Testis (tissue), 3 donors: ENCODE results near the gene TDRD12. TPM values are rescaled to one million over a fixed set of nuclear protein-coding genes. Genes with fewer than 3 reads are reported as not detected.
A peak's percentile ranks its signal among the peaks of the same experiment; 100 is the strongest.

Source experiments
- DNase-seq: peaks from one replicate; pipeline ENCODE4 v3.0.0-alpha.2; 2019
- H3K27ac ChIP-seq, 2 donors: fragments of 200-600 bp; sonication (generic); one replicate each; pipeline ENCODE4 v1.5.1; 2019
- H3K27me3 ChIP-seq: fragments of 200-600 bp; sonication (generic); one replicate; pipeline ENCODE4 v1.5.1; 2019
- H3K36me3 ChIP-seq: fragments of 200-600 bp; sonication (generic); one replicate; pipeline ENCODE4 v1.5.1; 2017; ENCODE audit warnings: low read depth; ENCODE audit errors: missing control alignments
- H3K4me1 ChIP-seq: fragments of 200-600 bp; sonication (generic); one replicate; pipeline ENCODE4 v1.5.1; 2019
- H3K4me3 ChIP-seq, 2 donors: fragments of 200-600 bp; sonication (generic); one replicate each; pipeline ENCODE4 v1.5.1; 2017 to 2019
- H3K9me3 ChIP-seq: fragments of 200-600 bp; sonication (generic); one replicate; pipeline ENCODE4 v1.5.1; 2017
- CTCF ChIP-seq, 3 experiments: fragments of 450-650 bp in 2 of 3; fragments of 200-600 bp in 1 of 3; sonication (generic) in 1 of 3; IDR thresholded peaks; one replicate each; pipeline ENCODE4 v1.5.1; 2016 to 2019; ENCODE audit warnings: antibody characterized with exemption in 3 of 3, mild to moderate bottlenecking in 2 of 3, moderate library complexity in 1 of 3
- POLR2A ChIP-seq: fragments of 450-650 bp; IDR thresholded peaks from one replicate; pipeline ENCODE4 v1.6.1; 2017; ENCODE audit warnings: antibody characterized with exemption, mild to moderate bottlenecking, moderate library complexity
- WGBS, 2 donors: methylation state at CpG; one replicate each; pipeline ENCODE4 v1.1.5; 2018; 5-methylcytosine and 5-hydroxymethylcytosine counted together
- intact Hi-C: fragments of 100-400 bp; cut with DNase I; formaldehyde crosslinking; loops from one replicate; pipeline ENCODE4 v1.15.1; 2023; ENCODE audit warnings: low total_unique reads
- polyA plus RNA-seq: library from polyadenylated mRNA; stranded (reverse); fragments of 350-450 nt; fragmentation: Illumina TruSeq; extraction: RNeasy Lipid Tissue Mini Kit (QIAGEN cat#74804); gene quantifications from one replicate; pipeline ENCODE4 v1.2.3, GENCODE V29; 2014; ENCODE audit warnings: low read depth, low replicate concordance; ENCODE audit not compliant: insufficient read depth
- total RNA-seq, 2 donors: library from RNA; depleted of rRNA; stranded (reverse); fragments of >200 nt; gene quantifications; one replicate each; pipeline ENCODE4 v1.2.3, GENCODE V29; 2016

Gene TDRD12
- total and polyA plus RNA-seq, 3 donors from 2014 or later = 24.3 to 33.4 (median 30.6) TPM

- H3K36me3 ChIP-seq = no peaks in the 10 kb centered on the region
- no peak for DNase-seq
- intact Hi-C loops = no loop called here
- no peaks in the 10 kb centered on the region for H3K4me1 ChIP-seq
- no peak overlapping the region for H3K4me3 ChIP-seq
- H3K9me3 ChIP-seq = no peaks in the 10 kb centered on the region
- no peak overlapping the region for H3K27ac ChIP-seq
- H3K27me3 ChIP-seq = no peaks in the 10 kb centered on the region
- TF ChIP-seq POLR2A = no peak
- TF ChIP-seq CTCF (IDR thresholded peaks at IDR 0.05) = no peak
- 84 to 88% methylated on average over 11 of the region's 11 CpGs for WGBS, 2 donors
Measured at GRCh38 chr19:32811151-32811550, 91.6 kb downstream of the TDRD12 start.

GRCh38 chr19:32812036-32812435, 92.5 kb downstream of the TDRD12 start:
- no peak for TF ChIP-seq POLR2A
- no peak for TF ChIP-seq CTCF (IDR thresholded peaks at IDR 0.05)
- no peak for DNase-seq
- Histone ChIP-seq H3K27me3 (no peaks in the 10 kb centered on the region), H3K9me3 (no peaks in the 10 kb centered on the region), H3K27ac (no peak overlapping the region), H3K4me1 (no peaks in the 10 kb centered on the region), H3K36me3 (no peaks in the 10 kb centered on the region), H3K4me3 (no peak overlapping the region)
- WGBS, 2 donors = 88 to 91% methylated on average over 10 of the region's 10 CpGs
- intact Hi-C loops = no loop called here

- H3K4me3 ChIP-seq = no peak overlapping the region
- no peaks in the 10 kb centered on the region for H3K9me3 ChIP-seq
- H3K4me1 ChIP-seq = no peaks in the 10 kb centered on the region
- H3K27me3 ChIP-seq = no peaks in the 10 kb centered on the region
- H3K27ac ChIP-seq = no peak overlapping the region
- H3K36me3 ChIP-seq = no peaks in the 10 kb centered on the region
- intact Hi-C loops = no loop called here
- WGBS, 2 donors = 89 to 90% methylated on average over 3 of the region's 3 CpGs
- DNase-seq = no peak
- TF ChIP-seq CTCF (IDR thresholded peaks at IDR 0.05) (no peak), POLR2A (no peak)
Measured at GRCh38 chr19:32812571-32812970, 93.0 kb downstream of the TDRD12 start.

GRCh38 chr19:32813862-32814425, 94.4 kb downstream of the TDRD12 start:
- intact Hi-C loops = no loop called here
- no peak overlapping the region for H3K27ac ChIP-seq
- H3K27me3 ChIP-seq = no peaks in the 10 kb centered on the region
- WGBS, 2 donors = 57 to 59% methylated on average over 15 of the region's 15 CpGs
- no peaks in the 10 kb centered on the region for H3K36me3 ChIP-seq
- no peaks in the 10 kb centered on the region for H3K9me3 ChIP-seq
- H3K4me1 ChIP-seq = no peaks in the 10 kb centered on the region
- DNase-seq = peak; percentile 24
- no peak for TF ChIP-seq POLR2A
- no peak overlapping the region for H3K4me3 ChIP-seq

- Histone ChIP-seq H3K4me1 (no peaks in the 10 kb centered on the region), H3K27me3 (no peaks in the 10 kb centered on the region), H3K4me3 (no peak overlapping the region), H3K36me3 (no peaks in the 10 kb centered on the region), H3K9me3 (no peaks in the 10 kb centered on the region), H3K27ac (no peak overlapping the region)
- intact Hi-C loops = no loop called here
- 77 to 81% methylated on average over 6 of the region's 6 CpGs for WGBS, 2 donors
- TF ChIP-seq CTCF (IDR thresholded peaks at IDR 0.05) = no peak
- TF ChIP-seq POLR2A = no peak
- no peak for DNase-seq
Measured at GRCh38 chr19:32814624-32815023, 95.1 kb downstream of the TDRD12 start.
